Astrocyte of the spinal cord (primary cell): Measurements from ENCODE around the gene TOM1L2.

ENCODE experiments used
- DNase-seq: peaks from one replicate; pipeline ENCODE4 v3.0.0; 2011; ENCODE audit warnings: low read depth, low spot score
- H3K4me3 ChIP-seq: 2 replicates; pipeline ENCODE4 v1.5.1; 2011; ENCODE audit warnings: low read depth, mild to moderate bottlenecking, low read length, moderate library complexity
- CTCF ChIP-seq: IDR thresholded peaks from 2 replicates; pipeline ENCODE4 v1.5.1; 2012; ENCODE audit warnings: low read depth, mild to moderate bottlenecking, low read length, inconsistent platforms
- in situ Hi-C: cut with HindIII; loops from 2 replicates; pipeline ENCODE4 v1.10.0; 2017; ENCODE audit warnings: low sequenced_read_pairs

TOM1L2 gene

GRCh38 chr17:17950806-17951205, 21.4 kb downstream of the TOM1L2 start:
- TF ChIP-seq CTCF: peak; percentile 37
- DNase-seq: no peak
- in situ Hi-C loops: no loop called here
- H3K4me3 ChIP-seq: no peak overlapping the region

GRCh38 chr17:17950347-17950746, 21.9 kb downstream of the TOM1L2 start:
- in situ Hi-C loops: no loop called here
- TF ChIP-seq CTCF: no peak
- no peak overlapping the region for H3K4me3 ChIP-seq
- DNase-seq: no peak

- no peak for TF ChIP-seq CTCF
- in situ Hi-C loops: no loop called here
- no peak for DNase-seq
- no peak overlapping the region for H3K4me3 ChIP-seq
These were observed 24.2 kb downstream of the TOM1L2 start for GRCh38 chr17:17947966-17948365.

- no peak overlapping the region for H3K4me3 ChIP-seq
- TF ChIP-seq CTCF: no peak
- DNase-seq: no peak
- in situ Hi-C loops: no loop called here
These were observed 24.9 kb downstream of the TOM1L2 start for GRCh38 chr17:17947309-17947708.

- H3K4me3 ChIP-seq: no peak overlapping the region
- in situ Hi-C loops: no loop called here
- no peak for TF ChIP-seq CTCF
- no peak for DNase-seq
These were observed 26.1 kb downstream of the TOM1L2 start for GRCh38 chr17:17946093-17946492.

- no peak overlapping the region for H3K4me3 ChIP-seq
- in situ Hi-C loops: no loop called here
- no peak for TF ChIP-seq CTCF
These were observed 27.5 kb downstream of the TOM1L2 start for GRCh38 chr17:17944743-17945142.

GRCh38 chr17:17944242-17944641, 28.0 kb downstream of the TOM1L2 start:
- H3K4me3 ChIP-seq: no peak overlapping the region
- no peak for TF ChIP-seq CTCF
- in situ Hi-C loops: no loop called here
- DNase-seq: no peak

More at GRCh38 chr17:17944743-17945142, 27.5 kb downstream of the TOM1L2 start:
- DNase-seq: no peak
